Osteoblast (primary cell): Measurements from ENCODE around the gene SMIM36. TPM values are rescaled to one million over a fixed set of nuclear protein-coding genes. Genes with fewer than 3 reads are reported as not detected.
A peak's percentile ranks its signal among the peaks of the same experiment; 100 is the strongest.
"Not testable (repeated sequence)": the region's sequence is repeated elsewhere in the genome, so short reads cannot be mapped to it uniquely, and the experiment has no call there.

Experiments used
- DNase-seq: peaks from one replicate; pipeline ENCODE4 v3.0.0; 2011; ENCODE audit warnings: low spot score, mixed read lengths; ENCODE audit not compliant: insufficient read length; ENCODE audit errors: missing footprints
- H2AFZ ChIP-seq: 2 replicates; pipeline ENCODE4 v1.6.0; 2011; ENCODE audit warnings: mild to moderate bottlenecking, low read length
- H3K27ac ChIP-seq: 2 replicates; pipeline ENCODE4 v1.5.1; 2011; ENCODE audit warnings: mild to moderate bottlenecking, low read depth, low read length, moderate library complexity
- H3K27me3 ChIP-seq: 2 replicates; pipeline ENCODE4 v1.6.0; 2012; ENCODE audit warnings: mild to moderate bottlenecking, control low read depth, inconsistent platforms, low read length, moderate library complexity; ENCODE audit not compliant: insufficient read depth
- H3K36me3 ChIP-seq: 2 replicates; pipeline ENCODE4 v1.5.1; 2011; ENCODE audit warnings: mild to moderate bottlenecking, low read length, control low read depth, moderate library complexity; ENCODE audit not compliant: insufficient read depth
- H3K4me1 ChIP-seq: 2 replicates; pipeline ENCODE4 v1.5.1; 2011; ENCODE audit warnings: mild to moderate bottlenecking, low read length, control low read depth, moderate library complexity; ENCODE audit not compliant: insufficient read depth
- H3K4me2 ChIP-seq: 2 replicates; pipeline ENCODE4 v1.6.0; 2011; ENCODE audit warnings: mild to moderate bottlenecking, low read length; ENCODE audit not compliant: insufficient read depth
- H3K4me3 ChIP-seq: fragments of 200-600 bp; sonication (generic); 3 replicates; pipeline ENCODE4 v1.5.1; 2012; ENCODE audit warnings: mild to moderate bottlenecking, low read length, inconsistent platforms; ENCODE audit not compliant: insufficient read depth
- H3K79me2 ChIP-seq: 2 replicates; pipeline ENCODE4 v1.6.0; 2012; ENCODE audit warnings: mild to moderate bottlenecking, low read length, control low read depth, inconsistent platforms; ENCODE audit not compliant: insufficient read depth
- H3K9me3 ChIP-seq: 2 replicates; pipeline ENCODE4 v1.5.1; 2011; ENCODE audit warnings: low read depth, low read length, control low read depth
- H4K20me1 ChIP-seq: 2 replicates; pipeline ENCODE4 v1.6.0; 2012; ENCODE audit warnings: mild to moderate bottlenecking, low read length, control low read depth; ENCODE audit not compliant: insufficient read depth
- total RNA-seq: library from RNA; depleted of rRNA; stranded (reverse); fragments of >200 nt; gene quantifications from 2 replicates; pipeline ENCODE4 v1.2.3, GENCODE V29; 2012
- TF ChIP-seq, protein P1 (sequence below): IDR thresholded peaks from 2 replicates; pipeline ENCODE4 v1.5.1; 2011; ENCODE audit warnings: mild to moderate bottlenecking, low read depth, low read length, moderate library complexity; ENCODE audit errors: extremely low read depth

The SMIM36 gene
- total RNA-seq, 1 donor = not detected

DNA sequence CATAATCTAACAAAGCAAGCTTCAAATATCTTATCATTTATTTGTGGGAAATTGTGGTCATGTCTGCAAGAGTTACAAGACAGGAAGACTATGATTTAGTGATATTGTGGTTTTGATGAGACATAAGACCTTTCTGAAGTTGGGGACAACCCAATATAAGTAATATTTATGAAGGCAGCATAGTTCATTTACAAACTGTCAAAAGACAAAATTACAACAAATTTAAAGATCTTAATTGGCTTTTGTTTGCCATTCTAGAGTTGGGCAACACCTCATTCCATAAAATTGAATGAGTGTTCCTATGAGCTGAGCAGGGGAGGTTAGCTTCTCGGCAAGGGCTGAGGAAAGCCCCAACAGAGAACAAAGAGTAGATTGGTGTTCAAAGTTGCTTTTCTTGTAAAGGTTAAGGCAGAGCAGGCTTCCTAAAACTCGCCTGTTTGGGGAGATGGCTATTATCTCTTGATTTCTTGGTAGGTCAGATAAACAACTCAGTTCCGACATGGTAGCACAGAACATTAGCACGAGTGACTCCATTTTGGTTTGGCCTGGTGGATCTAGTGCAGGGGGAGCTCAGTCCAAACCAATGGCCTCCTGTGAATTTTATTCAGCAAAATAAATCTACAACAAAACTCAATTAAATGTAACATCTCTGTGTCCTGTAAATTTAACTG, 78.8 kb downstream of the SMIM36 start:
- Histone ChIP-seq H3K4me3 (no peak overlapping the region), H3K4me2 (no peak overlapping the region), H3K4me1 (peaks cover 29% of the 10 kb centered on the region), H2AFZ (no peak overlapping the region), H3K27me3 (no peaks in the 10 kb centered on the region), H4K20me1 (no peaks in the 10 kb centered on the region), H3K36me3 (no peaks in the 10 kb centered on the region), H3K27ac (peak overlapping the region; percentile 62), H3K9me3 (no peaks in the 10 kb centered on the region), H3K79me2 (no peaks in the 10 kb centered on the region)
- TF ChIP-seq, protein P1, sequence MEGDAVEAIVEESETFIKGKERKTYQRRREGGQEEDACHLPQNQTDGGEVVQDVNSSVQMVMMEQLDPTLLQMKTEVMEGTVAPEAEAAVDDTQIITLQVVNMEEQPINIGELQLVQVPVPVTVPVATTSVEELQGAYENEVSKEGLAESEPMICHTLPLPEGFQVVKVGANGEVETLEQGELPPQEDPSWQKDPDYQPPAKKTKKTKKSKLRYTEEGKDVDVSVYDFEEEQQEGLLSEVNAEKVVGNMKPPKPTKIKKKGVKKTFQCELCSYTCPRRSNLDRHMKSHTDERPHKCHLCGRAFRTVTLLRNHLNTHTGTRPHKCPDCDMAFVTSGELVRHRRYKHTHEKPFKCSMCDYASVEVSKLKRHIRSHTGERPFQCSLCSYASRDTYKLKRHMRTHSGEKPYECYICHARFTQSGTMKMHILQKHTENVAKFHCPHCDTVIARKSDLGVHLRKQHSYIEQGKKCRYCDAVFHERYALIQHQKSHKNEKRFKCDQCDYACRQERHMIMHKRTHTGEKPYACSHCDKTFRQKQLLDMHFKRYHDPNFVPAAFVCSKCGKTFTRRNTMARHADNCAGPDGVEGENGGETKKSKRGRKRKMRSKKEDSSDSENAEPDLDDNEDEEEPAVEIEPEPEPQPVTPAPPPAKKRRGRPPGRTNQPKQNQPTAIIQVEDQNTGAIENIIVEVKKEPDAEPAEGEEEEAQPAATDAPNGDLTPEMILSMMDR = no peak
- DNase-seq = no peak

DNA sequence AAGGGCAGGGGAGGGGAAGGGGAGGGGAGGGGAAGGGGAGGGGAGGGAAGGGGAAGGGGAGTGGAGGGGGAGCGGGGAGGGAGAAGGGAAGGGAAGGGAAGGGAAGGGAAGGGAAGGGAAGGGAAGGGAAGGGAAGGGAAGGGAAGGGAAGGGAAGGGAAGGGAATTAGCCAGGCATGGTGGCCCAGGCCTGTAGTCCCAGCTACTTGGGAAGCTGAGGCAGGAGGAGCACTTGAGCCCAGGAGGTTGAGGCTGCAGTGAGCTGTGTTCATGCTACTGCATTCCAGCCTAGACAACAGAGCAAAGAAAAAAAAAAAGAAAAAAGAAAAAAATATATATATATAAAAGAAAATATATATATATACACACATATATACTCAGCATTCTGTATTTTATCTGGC, 79.3 kb downstream of the SMIM36 start:
- not testable (repeated sequence) for H3K4me2 ChIP-seq

DNA sequence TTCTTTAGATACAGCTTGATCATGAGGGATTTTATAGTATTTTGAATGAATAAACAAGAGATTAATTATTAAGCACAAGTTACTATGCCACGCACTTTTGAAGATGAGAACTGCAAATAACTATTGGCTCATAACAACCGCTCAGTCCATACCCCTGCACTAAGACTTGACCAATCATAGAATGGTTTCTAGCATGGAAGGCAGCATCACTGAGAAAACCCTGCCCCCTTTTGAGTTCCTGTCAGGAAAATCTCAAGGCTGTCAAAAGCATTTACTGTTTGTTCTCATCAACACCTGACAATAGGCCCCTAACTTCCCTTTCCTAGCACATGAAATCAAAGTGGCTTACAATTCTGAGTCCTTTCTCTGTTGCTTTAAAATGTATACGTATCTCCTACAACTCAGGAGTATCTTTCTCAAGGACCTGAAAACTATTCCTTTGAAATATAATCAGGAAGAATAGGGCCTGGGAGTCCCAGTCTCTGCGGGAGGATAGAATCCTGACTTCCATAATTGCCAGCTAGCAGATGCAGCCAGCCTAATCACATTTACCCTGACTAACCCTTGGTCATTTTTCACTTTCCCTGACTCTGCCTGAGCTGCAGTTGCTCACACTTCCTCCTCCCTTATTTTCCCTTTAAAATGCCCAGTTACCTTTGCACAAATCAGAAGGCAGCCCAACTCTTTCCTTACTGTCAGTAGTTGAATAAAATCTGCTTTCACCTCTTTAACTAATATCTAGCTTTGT, 80.5 kb downstream of the SMIM36 start:
- H3K4me1 ChIP-seq = peaks cover 39% of the 10 kb centered on the region
- H4K20me1 ChIP-seq = no peaks in the 10 kb centered on the region
- no peaks in the 10 kb centered on the region for H3K79me2 ChIP-seq
- TF ChIP-seq, protein P1 = no peak
- H3K36me3 ChIP-seq = no peaks in the 10 kb centered on the region
- no peak overlapping the region for H2AFZ ChIP-seq
- no peaks in the 10 kb centered on the region for H3K9me3 ChIP-seq
- H3K4me3 ChIP-seq = no peak overlapping the region
- H3K4me2 ChIP-seq = no peak overlapping the region
- H3K27ac ChIP-seq = no peak overlapping the region
- H3K27me3 ChIP-seq = peaks cover 2% of the 10 kb centered on the region
- no peak for DNase-seq

More for the DNA sequence above, 79.3 kb downstream of the SMIM36 start:
- peaks cover 34% of the 10 kb centered on the region for H3K4me1 ChIP-seq
- not testable (repeated sequence) for H3K27me3 ChIP-seq, DNase-seq, H3K79me2 ChIP-seq, H3K9me3 ChIP-seq, H4K20me1 ChIP-seq, H3K36me3 ChIP-seq, H3K27ac ChIP-seq, H3K4me3 ChIP-seq, H2AFZ ChIP-seq

DNA sequence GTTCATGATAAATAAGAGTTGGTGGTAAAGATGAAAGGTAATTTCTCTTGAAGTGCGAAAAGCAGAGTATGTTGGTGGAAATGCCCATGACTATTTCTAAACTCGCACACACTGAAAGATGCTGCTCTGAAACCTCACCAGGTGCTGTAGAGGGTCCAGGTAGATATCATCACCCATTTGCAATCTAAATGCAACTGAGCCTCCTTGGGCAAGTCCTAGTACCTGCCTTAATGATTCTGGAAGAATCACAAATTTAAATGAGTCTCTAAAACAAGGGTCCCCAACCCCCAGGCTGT, 83.7 kb downstream of the SMIM36 start:
- Histone ChIP-seq H3K4me1 (peaks cover 14% of the 10 kb centered on the region), H4K20me1 (no peaks in the 10 kb centered on the region), H3K27me3 (peaks cover 22% of the 10 kb centered on the region), H3K79me2 (no peaks in the 10 kb centered on the region), H3K4me2 (no peak overlapping the region), H2AFZ (no peak overlapping the region), H3K27ac (no peak overlapping the region), H3K4me3 (no peak overlapping the region), H3K36me3 (no peaks in the 10 kb centered on the region), H3K9me3 (no peaks in the 10 kb centered on the region)
- TF ChIP-seq, protein P1 = no peak
- no peak for DNase-seq
